Stimulated activated CD4-positive, alpha-beta T cell treated with anti-CD3 and anti-CD28 coated beads, Interleukin-1b, Interleukin-23, amount 100 ng/mL, for 24 hours (primary cell): Measurements from ENCODE around the gene STK10.
"Not testable (repeated sequence)": the region's sequence is repeated elsewhere in the genome, so short reads cannot be mapped to it uniquely, and the experiment has no call there.

Experiments
- DNase-seq, 4 experiments: peaks; one replicate each; pipeline ENCODE4 v3.0.0-alpha.2; 2020; ENCODE audit warnings: low read depth in 4 of 4, low spot score in 1 of 4

Gene STK10

GRCh38 chr5:172188033-172188892 is at the start of gene STK10:
Gene STK10, minus strand, starts transcription at chr5:172188224. Its CDS starts 182 bp downstream, at chr5:172188042.
- peak; percentile 67 to 89 (median 77) for DNase-seq

DNA sequence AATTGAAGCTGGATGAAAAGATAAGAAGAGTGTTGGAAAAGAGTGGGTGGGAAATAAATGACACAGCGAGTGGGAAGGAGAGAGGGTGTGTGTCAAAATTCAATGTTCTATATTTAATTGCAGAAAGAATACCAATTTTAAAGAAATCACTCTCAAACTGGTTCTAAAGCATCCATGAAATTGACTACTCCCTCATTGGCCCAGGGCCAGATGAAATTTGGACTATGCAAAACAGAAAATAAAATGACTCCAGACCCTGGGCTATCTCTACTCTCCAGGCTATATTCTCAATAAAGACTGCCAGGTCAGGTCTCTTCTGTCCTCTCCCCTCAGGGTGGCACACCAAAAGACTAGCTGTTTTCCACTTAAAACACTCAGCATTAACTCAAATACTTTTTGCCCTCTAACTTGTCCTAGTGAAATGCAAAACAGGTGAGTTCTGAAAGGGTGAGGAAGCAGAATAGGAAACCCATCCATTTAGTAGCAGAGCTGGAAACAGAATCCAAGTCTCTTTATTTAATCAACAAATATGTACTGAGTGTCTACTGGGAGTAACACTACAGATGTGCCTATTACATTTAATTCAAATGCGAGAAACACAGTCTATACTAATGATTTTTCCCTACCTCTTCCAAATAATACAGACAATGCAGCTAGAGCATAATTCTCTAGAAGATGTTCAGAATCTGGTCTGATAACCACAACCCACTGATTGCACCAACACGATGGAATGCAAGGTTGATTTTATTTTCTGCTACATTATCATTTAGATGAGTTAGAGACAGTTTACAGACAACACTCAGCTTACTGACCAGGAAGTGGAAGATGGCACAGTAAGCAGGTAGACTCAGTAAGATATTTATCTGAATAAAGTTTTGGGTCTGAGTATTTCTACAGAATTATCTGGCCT is 48.1 kb upstream of the STK10 start:
- no peak for DNase-seq

- no peak for DNase-seq
Measured at GRCh38 chr5:172235132-172235780, 47.2 kb upstream of the STK10 start.

- no peak for DNase-seq
Measured at GRCh38 chr5:172234031-172234430, 46.0 kb upstream of the STK10 start.

DNA sequence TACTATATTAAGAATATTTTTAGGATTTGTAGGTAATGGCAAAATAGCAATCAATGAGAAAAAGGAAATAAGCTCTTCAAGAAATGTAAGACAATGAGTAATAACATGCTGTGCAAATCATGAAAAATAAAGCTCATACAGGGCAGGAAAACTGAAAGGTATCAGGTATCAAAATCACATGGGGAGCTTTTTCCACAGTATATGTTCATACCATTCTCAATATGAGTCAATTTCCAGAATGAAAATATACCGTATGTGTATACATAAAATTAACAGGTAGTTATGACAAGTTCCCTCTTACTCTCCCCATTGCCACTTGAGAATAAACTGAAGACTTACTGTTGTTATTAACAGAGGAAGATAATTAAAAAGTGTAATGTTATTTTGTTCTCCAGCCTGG is 41.9 kb upstream of the STK10 start:
- DNase-seq = no peak

DNA sequence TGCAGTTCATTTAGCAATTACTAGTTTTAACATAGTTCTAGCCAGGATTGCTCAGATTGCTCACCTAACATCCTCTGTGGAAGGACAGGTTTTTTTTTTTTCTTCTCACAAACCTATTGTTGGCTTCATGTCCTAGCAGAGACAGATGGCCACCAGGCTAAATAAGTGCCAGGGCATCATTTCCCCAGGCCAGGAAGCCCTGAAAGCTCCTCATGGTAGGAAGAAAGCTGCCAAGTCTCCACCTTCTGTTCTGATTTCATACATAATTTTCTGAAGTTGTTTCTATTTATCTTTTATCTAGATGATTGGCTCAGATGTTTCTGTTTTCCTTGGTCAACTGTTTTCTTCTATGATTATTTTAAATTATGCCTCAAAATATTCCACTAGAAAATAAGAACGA is 37.0 kb upstream of the STK10 start:
- DNase-seq = no peak

GRCh38 chr5:172223901-172224873 is 36.2 kb upstream of the STK10 start:
- peak; percentile 6 to 52 (median 16) for DNase-seq

- DNase-seq = no peak
Measured at GRCh38 chr5:172219296-172219695, 31.3 kb upstream of the STK10 start.

GRCh38 chr5:172216345-172216744 is 28.3 kb upstream of the STK10 start:
- DNase-seq = no peak

DNA sequence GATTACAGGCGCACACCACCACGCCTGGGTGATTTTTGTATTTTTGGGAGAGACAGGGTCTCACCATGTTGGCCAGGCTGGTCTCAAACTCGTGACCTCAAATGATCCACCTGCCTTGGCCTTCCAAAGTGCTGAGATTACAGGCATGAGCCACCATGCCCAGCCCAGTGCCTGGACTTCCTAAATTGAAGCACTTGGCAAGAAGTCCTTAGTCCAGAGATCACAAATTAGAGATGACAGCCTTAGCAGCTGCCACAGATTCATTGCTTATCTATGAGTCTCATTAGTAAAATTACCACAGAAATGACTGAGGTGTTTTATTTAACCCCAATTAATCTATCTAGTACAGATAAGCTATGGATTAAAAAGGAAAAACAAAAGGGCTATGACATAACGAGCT is 25.1 kb upstream of the STK10 start:
- DNase-seq = no peak

DNA sequence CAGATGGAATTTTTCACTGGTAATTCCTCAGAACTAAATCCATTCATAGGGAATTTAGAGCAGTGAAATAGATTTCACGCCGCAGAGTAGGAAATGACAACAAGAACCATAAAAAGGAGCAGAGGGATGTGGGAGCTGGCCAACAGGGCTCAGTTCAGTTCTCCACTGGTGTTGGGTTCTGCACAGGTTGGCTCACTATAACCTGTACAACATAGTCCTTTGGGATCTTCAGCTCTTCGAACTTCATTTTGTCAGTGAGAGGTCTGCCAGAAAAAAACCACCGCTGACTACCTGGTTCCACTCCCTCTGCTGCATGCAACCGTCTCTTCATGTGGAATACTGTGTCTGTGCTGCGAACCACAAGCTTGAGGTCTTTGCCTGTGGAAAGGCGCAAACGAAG is 23.7 kb upstream of the STK10 start:
- no peak for DNase-seq

DNA sequence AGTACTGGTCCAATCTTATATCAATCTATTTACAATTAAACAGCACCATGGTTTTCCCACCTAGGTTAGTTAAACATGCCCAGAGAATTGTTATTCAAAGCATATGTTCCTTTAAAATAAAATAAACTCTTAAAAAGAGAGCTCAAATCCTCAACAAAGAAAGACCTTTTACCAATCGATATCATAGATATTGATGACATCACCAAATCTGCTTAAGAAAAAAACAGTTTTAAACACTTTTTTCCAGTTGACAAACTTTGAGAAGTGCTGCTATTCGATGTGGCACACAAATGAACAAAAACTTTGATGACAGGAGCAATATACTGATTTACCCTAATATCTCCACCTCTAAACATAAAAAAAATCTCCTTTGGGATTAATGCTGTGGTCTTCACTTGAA is 21.7 kb upstream of the STK10 start:
- DNase-seq = no peak

- DNase-seq = no peak
Measured at GRCh38 chr5:172207511-172207910, 19.5 kb upstream of the STK10 start.

DNA sequence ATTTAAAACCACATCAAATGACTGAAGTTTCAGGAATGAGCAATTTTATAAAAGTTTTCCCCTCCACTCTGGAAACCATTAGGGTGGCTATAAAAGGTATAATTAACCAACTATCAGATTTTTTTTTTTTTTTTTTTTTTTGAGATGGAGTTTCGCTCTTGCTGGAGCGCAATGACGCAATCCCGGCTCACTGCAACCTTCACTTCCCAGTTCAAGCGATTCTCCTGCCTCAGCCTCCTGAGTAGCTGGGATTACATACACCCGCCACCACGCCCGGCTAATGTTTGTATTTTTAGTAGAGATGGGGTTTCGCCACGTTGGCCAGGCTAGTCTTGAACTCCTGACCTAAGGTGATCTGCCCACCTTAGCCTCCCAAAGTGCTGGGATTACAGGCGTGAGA is 18.0 kb upstream of the STK10 start:
- DNase-seq = not testable (repeated sequence)

- DNase-seq = no peak
Measured at GRCh38 chr5:172200476-172200875, 12.5 kb upstream of the STK10 start.

DNA sequence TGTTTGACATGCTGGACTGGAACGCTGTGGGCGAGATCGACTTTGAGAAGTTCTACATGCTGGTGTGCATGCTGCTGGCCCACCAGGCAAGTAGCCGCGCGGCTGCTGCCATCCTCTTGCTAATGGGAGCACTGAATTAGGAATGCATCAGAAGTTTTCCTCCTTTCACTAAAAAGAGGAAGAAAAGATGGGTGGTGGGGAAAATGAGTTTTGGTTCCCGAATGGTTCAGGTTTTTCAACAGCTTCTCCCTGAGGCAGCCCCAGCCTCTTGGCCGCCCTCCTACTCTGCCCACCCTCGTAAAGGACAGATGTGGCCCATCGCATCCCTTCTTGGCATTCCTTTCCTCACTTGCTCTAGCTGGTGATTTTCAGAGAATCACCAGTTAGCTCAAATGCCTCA is 11.4 kb upstream of the STK10 start:
- DNase-seq = no peak

DNA sequence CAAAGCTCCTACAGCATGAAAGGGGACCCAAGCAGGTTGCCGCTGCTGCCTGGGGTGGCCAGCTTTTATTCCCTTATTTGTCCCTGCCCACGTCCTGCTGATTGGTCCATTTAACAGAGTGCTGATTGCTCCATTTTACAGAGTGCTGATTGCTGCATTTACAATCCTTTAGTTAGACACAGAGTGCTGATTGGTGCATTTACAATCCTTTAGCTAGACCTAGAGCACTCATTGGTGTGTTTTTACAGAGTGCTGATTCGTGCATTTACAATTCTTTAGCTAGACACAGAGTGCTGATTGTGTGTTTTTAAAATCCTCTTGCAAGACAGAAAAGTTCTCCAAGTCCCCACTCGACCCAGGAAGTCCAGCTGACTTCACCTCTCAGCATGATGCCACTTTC is 9.8 kb upstream of the STK10 start:
- DNase-seq = not testable (repeated sequence)

- DNase-seq = no peak
Measured at GRCh38 chr5:172194985-172195774, 7.2 kb upstream of the STK10 start.

- DNase-seq = no peak
Measured at GRCh38 chr5:172193872-172194271, 5.8 kb upstream of the STK10 start, which contains the start of gene EFCAB9. Gene EFCAB9, plus strand, starts transcription at chr5:172194172. Its CDS starts 1 bp downstream, at chr5:172194173.
